WTC11 (cell line): ENCODE data around the gene GRID2. TPM values are rescaled to one million over a fixed set of nuclear protein-coding genes. Genes with fewer than 3 reads are reported as not detected.

Experiments used
- ATAC-seq: fragments of 200-7000 bp; cut with Tn5 transposase; 2 replicates; pipeline ENCODE4 v1.10.0; 2021; ENCODE audit warnings: mild to moderate bottlenecking, moderate library complexity
- CTCF ChIA-PET: fragments of 300-600 bp; sonication (Branson Sonifier 250); formaldehyde crosslinking; loops from one replicate; lab custom pipeline; 2021; ENCODE audit warnings: antibody characterized with exemption; lab: Charles Lee
- POLR2A ChIA-PET: fragments of 350-600 bp; sonication (Branson Sonifier 250); formaldehyde crosslinking; loops from one replicate; lab custom pipeline; 2021; ENCODE audit warnings: antibody characterized with exemption; lab: Charles Lee
- DNase-seq: peaks from one replicate; pipeline ENCODE4 v3.0.0; 2021; ENCODE audit warnings: low spot score
- H3K27ac Mint-ChIP-seq: 2 replicates; pipeline ENCODE4 v1.8.0; 2021; ENCODE audit warnings: mixed read lengths
- H3K27me3 Mint-ChIP-seq: 2 replicates; pipeline ENCODE4 v1.8.0; 2021; ENCODE audit warnings: low read depth, mild to moderate bottlenecking, moderate library complexity, mixed read lengths
- H3K36me3 Mint-ChIP-seq: 2 replicates; pipeline ENCODE4 v1.8.0; 2021; ENCODE audit warnings: mixed read lengths
- H3K4me1 Mint-ChIP-seq: 2 replicates; pipeline ENCODE4 v1.8.0; 2022; ENCODE audit warnings: mixed read lengths
- H3K4me3 Mint-ChIP-seq: 2 replicates; pipeline ENCODE4 v1.8.0; 2021; ENCODE audit warnings: mild to moderate bottlenecking, moderate library complexity, mixed read lengths
- H3K9me3 Mint-ChIP-seq: 2 replicates; pipeline ENCODE4 v1.8.0; 2021; ENCODE audit warnings: mixed read lengths
- ARID4B ChIP-seq: sonication (generic); formaldehyde crosslinking; IDR thresholded peaks from 2 replicates; pipeline ENCODE4 v1.8.0; 2023; ENCODE audit warnings: missing genetic modification reagents, mild to moderate bottlenecking, borderline replicate concordance
- ATF1 ChIP-seq: sonication (generic); formaldehyde crosslinking; IDR thresholded peaks from 2 replicates; pipeline ENCODE4 v1.8.1; 2023; ENCODE audit warnings: mild to moderate bottlenecking, moderate library complexity, missing genetic modification reagents
- CREB1 ChIP-seq: sonication (generic); formaldehyde crosslinking; IDR thresholded peaks from 2 replicates; pipeline ENCODE4 v1.8.0; 2023; ENCODE audit warnings: mild to moderate bottlenecking, missing genetic modification reagents
- CREM ChIP-seq: sonication (generic); formaldehyde crosslinking; IDR thresholded peaks from 2 replicates; pipeline ENCODE4 v1.8.1; 2022; ENCODE audit warnings: mild to moderate bottlenecking, missing genetic modification reagents, moderate library complexity
- EMX1 ChIP-seq: fragments of 250-450 bp; sonication (Bioruptor Pico); IDR thresholded peaks from 2 replicates; pipeline ENCODE4 v1.8.0; 2021; ENCODE audit warnings: mild to moderate bottlenecking
- FOXK1 ChIP-seq: sonication (generic); formaldehyde crosslinking; IDR thresholded peaks from 2 replicates; pipeline ENCODE4 v1.8.0; 2022; ENCODE audit warnings: mild to moderate bottlenecking, moderate library complexity, missing genetic modification reagents
- FOXP1 ChIP-seq: sonication (generic); formaldehyde crosslinking; IDR thresholded peaks from 2 replicates; pipeline ENCODE4 v1.8.0; 2022; ENCODE audit warnings: missing genetic modification reagents, mild to moderate bottlenecking, moderate library complexity, borderline replicate concordance
- MLX ChIP-seq: sonication (generic); formaldehyde crosslinking; IDR thresholded peaks from 2 replicates; pipeline ENCODE4 v1.8.1; 2023; ENCODE audit warnings: mild to moderate bottlenecking, missing genetic modification reagents, moderate library complexity
- NFYB ChIP-seq: sonication (generic); formaldehyde crosslinking; conservative IDR thresholded peaks from 2 replicates; pipeline ENCODE4 v1.8.0; 2022; ENCODE audit warnings: low read depth, missing genetic modification reagents
- PRDM15 ChIP-seq: sonication (generic); formaldehyde crosslinking; IDR thresholded peaks from 2 replicates; pipeline ENCODE4 v1.8.0; 2022; ENCODE audit warnings: missing genetic modification reagents
- SP1 ChIP-seq: sonication (generic); formaldehyde crosslinking; conservative IDR thresholded peaks from 2 replicates; pipeline ENCODE4 v1.8.1; 2022; ENCODE audit warnings: missing genetic modification reagents
- ZBTB43 ChIP-seq: sonication (generic); formaldehyde crosslinking; IDR thresholded peaks from 2 replicates; pipeline ENCODE4 v1.8.1; 2023; ENCODE audit warnings: mild to moderate bottlenecking, missing genetic modification reagents
- ZNF232 ChIP-seq: sonication (generic); formaldehyde crosslinking; IDR thresholded peaks from 2 replicates; pipeline ENCODE4 v1.8.0; 2022; ENCODE audit warnings: mild to moderate bottlenecking, missing genetic modification reagents
- ZNF263 ChIP-seq: sonication (generic); formaldehyde crosslinking; IDR thresholded peaks from 2 replicates; pipeline ENCODE4 v1.8.1; 2022; ENCODE audit warnings: low read depth, mild to moderate bottlenecking, moderate library complexity, missing genetic modification reagents
- ZNF532 ChIP-seq: fragments of 250-450 bp; sonication (Bioruptor Pico); IDR thresholded peaks from 2 replicates; pipeline ENCODE4 v1.9.0; 2021; ENCODE audit warnings: mild to moderate bottlenecking, borderline replicate concordance
- total RNA-seq: library from RNA; stranded (reverse); gene quantifications from 3 replicates; pipeline ENCODE4 v1.2.3, GENCODE V29; 2021

The GRID2 gene
- total RNA-seq, 1 experiment from 2014 or later = 26.8 TPM

GRCh38 chr4:93384887-93385286 is 1081.1 kb downstream of the GRID2 start:
- CTCF ChIA-PET = no interaction called here
- ATAC-seq = no peak
- Mint-ChIP-seq H3K4me3 (no peak overlapping the region), H3K27me3 (no peaks in the 10 kb centered on the region), H3K27ac (no peak overlapping the region), H3K9me3 (no peaks in the 10 kb centered on the region), H3K4me1 (no peaks in the 10 kb centered on the region), H3K36me3 (no peaks in the 10 kb centered on the region)
- TF ChIP-seq ZNF532 (CRISPR knock-in tag) = no peak
- TF ChIP-seq ATF1 = no peak
- TF ChIP-seq CREM (CRISPR knock-in tag) = no peak
- no peak for TF ChIP-seq ZNF263 (CRISPR knock-in tag)
- TF ChIP-seq MLX (CRISPR knock-in tag) = no peak
- TF ChIP-seq CREB1 (CRISPR knock-in tag) = no peak
- no peak for TF ChIP-seq ARID4B
- no peak for TF ChIP-seq PRDM15 (CRISPR knock-in tag)
- POLR2A ChIA-PET = no interaction called here
- DNase-seq = no peak

GRCh38 chr4:93394545-93395081 is 1090.8 kb downstream of the GRID2 start:
- no peaks in the 10 kb centered on the region for H3K4me1 Mint-ChIP-seq
- no peak for DNase-seq
- no peaks in the 10 kb centered on the region for H3K36me3 Mint-ChIP-seq
- no peak for ATAC-seq
- ChIA-PET POLR2A (no interaction called here), CTCF (no interaction called here)
- no peak overlapping the region for H3K4me3 Mint-ChIP-seq
- H3K27me3 Mint-ChIP-seq = no peaks in the 10 kb centered on the region
- no peaks in the 10 kb centered on the region for H3K9me3 Mint-ChIP-seq
- no peak for TF ChIP-seq FOXP1 (CRISPR knock-in tag)
- TF ChIP-seq NFYB (CRISPR knock-in tag) = no peak
- no peak for TF ChIP-seq ZBTB43 (CRISPR knock-in tag)
- TF ChIP-seq SP1 (CRISPR knock-in tag) = no peak
- no peak for TF ChIP-seq EMX1 (CRISPR knock-in tag)
- TF ChIP-seq ZNF232 (CRISPR knock-in tag) = no peak
- TF ChIP-seq FOXK1 (CRISPR knock-in tag) = no peak
- no peak overlapping the region for H3K27ac Mint-ChIP-seq
